Kidney (tissue), 14 donors: Measurements from ENCODE around the gene CADM4. TPM values are rescaled to one million over a fixed set of nuclear protein-coding genes. Genes with fewer than 3 reads are reported as not detected.
A peak's percentile ranks its signal among the peaks of the same experiment; 100 is the strongest.

ENCODE experiments used
- DNase-seq, 5 donors: peaks; one replicate each; pipeline ENCODE4 v3.0.0-alpha.2; 2013 to 2020
- FAIRE-seq: peaks from 2 replicates; lab custom pipeline; 2012; peaks lifted over from hg19 to GRCh38; lab: Jason Lieb, UNC
- H3K27ac ChIP-seq, 2 donors: one replicate each; pipeline ENCODE4 v1.7.0; 2013; ENCODE audit warnings: low read depth in 2 of 2, low read length in 2 of 2, inconsistent platforms in 1 of 2
- H3K27me3 ChIP-seq: one replicate; pipeline ENCODE4 v1.7.1; 2013; ENCODE audit warnings: low read length, inconsistent platforms; ENCODE audit not compliant: control insufficient read depth, insufficient read depth
- H3K36me3 ChIP-seq, 3 donors: one replicate each; pipeline versions ENCODE4 v1.7.0 to v1.7.1; 2013; ENCODE audit warnings: low read length in 3 of 3, control low read depth in 1 of 3, inconsistent platforms in 1 of 3; ENCODE audit not compliant: insufficient read depth in 3 of 3, control insufficient read depth in 2 of 3
- H3K4me1 ChIP-seq, 3 donors: one replicate each; pipeline versions ENCODE4 v1.7.0 to v1.7.1; 2013; ENCODE audit warnings: low read length in 3 of 3, inconsistent platforms in 1 of 3, low read depth in 1 of 3; ENCODE audit not compliant: control insufficient read depth in 2 of 3, insufficient read depth in 2 of 3
- H3K4me3 ChIP-seq, 3 donors: one replicate each; pipeline versions ENCODE4 v1.7.0 to v1.8.1; 2013; ENCODE audit warnings: low read length in 3 of 3, control low read depth in 1 of 3, inconsistent platforms in 1 of 3
- H3K9ac ChIP-seq, 3 donors: one replicate each; pipeline versions ENCODE4 v1.7.0 to v1.7.1; 2013; ENCODE audit warnings: low read length in 3 of 3, control low read depth in 1 of 3, inconsistent platforms in 1 of 3
- H3K9me3 ChIP-seq, 3 donors: one replicate each; pipeline versions ENCODE4 v1.7.0 to v1.7.1; 2013; ENCODE audit warnings: low read length in 3 of 3, control low read depth in 1 of 3, inconsistent platforms in 1 of 3; ENCODE audit not compliant: control insufficient read depth in 2 of 3, insufficient read depth in 1 of 3
- intact Hi-C: fragments of 100-400 bp; cut with DNase I; formaldehyde crosslinking; loops from one replicate; pipeline ENCODE4 v1.11.1; 2022
- polyA plus RNA-seq: library from polyadenylated mRNA; stranded (reverse); fragments of 350-450 nt; fragmentation: Illumina TruSeq; extraction: RNeasy Lipid Tissue Mini Kit (QIAGEN cat#74804); gene quantifications from one replicate; pipeline ENCODE4 v1.2.3, GENCODE V29; 2014; ENCODE audit warnings: low read depth, low replicate concordance; ENCODE audit not compliant: insufficient read depth
- total RNA-seq: library from RNA; stranded (reverse); fragmentation: NEBNext Ultra II Directional; extraction: Animal tissue kit (Norgen Biotek cat#: 25700); gene quantifications from one replicate; pipeline ENCODE4 v1.2.1, GENCODE V29; 2021
- TF ChIP-seq, protein P1 (sequence below): IDR thresholded peaks from 3 replicates; pipeline ENCODE4 v1.5.1; 2012; ENCODE audit warnings: mild to moderate bottlenecking, moderate library complexity, borderline replicate concordance; ENCODE audit not compliant: insufficient read depth; ENCODE audit errors: extremely low read depth
- donor health status: control.
- donor health status: control.
- donor health status: control.
- donor health status: control.
- donor health status: control.
- donor health status: DM: yes; HTN: yes; CAD: no.
- donor health status: Normal renal cell carcinoma (clear cell type).

The CADM4 gene
- total and polyA plus RNA-seq, 2 donors from 2014 or later, result 25.3 to 47.0 TPM

DNA sequence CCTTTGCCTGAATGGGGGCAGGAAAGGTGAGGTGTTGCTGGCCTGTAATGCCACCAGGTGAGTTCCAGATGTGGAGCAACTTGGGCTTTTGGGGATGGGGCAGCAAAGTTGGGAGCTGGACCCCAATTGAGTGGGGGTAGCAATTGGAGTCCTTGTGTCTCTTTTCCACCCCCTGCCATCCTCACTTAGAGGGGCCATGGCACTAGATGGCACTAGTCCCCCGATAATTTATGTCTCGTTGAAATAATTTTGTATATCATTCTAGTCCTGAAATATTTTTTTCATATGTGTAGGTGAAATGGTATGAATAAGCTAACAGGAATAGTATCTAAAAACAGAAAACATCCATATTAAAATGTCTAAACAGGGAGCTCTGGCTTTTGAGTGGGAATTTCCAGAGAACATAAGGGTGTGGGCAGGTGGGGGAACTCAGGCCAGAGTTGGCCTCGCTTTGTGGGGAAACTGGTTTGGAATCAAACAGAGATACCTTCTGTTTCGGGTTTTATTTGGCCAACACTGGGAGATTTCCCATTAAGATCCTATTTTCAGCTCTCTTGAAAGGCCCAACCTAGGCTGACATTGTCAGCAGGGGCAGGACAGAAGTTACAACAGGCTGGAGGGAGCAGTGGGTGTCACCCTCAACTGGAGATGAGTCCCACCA is 39.9 kb downstream of the CADM4 start:
- H3K4me3 ChIP-seq, result no peak overlapping the region
- no peaks in the 10 kb centered on the region for H3K9me3 ChIP-seq
- no peak for DNase-seq
- intact Hi-C loops, result no loop called here
- no peak overlapping the region for H3K27ac ChIP-seq
- H3K27me3 ChIP-seq, result no peaks in the 10 kb centered on the region
- peaks cover 2 to 4% (median 4%) of the 10 kb centered on the region in 3 donors for H3K36me3 ChIP-seq
- peaks cover 3 to 21% (median 17%) of the 10 kb centered on the region in 3 donors for H3K4me1 ChIP-seq
- FAIRE-seq, result no peak
- TF ChIP-seq, protein P1, sequence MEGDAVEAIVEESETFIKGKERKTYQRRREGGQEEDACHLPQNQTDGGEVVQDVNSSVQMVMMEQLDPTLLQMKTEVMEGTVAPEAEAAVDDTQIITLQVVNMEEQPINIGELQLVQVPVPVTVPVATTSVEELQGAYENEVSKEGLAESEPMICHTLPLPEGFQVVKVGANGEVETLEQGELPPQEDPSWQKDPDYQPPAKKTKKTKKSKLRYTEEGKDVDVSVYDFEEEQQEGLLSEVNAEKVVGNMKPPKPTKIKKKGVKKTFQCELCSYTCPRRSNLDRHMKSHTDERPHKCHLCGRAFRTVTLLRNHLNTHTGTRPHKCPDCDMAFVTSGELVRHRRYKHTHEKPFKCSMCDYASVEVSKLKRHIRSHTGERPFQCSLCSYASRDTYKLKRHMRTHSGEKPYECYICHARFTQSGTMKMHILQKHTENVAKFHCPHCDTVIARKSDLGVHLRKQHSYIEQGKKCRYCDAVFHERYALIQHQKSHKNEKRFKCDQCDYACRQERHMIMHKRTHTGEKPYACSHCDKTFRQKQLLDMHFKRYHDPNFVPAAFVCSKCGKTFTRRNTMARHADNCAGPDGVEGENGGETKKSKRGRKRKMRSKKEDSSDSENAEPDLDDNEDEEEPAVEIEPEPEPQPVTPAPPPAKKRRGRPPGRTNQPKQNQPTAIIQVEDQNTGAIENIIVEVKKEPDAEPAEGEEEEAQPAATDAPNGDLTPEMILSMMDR, result no peak
- H3K9ac ChIP-seq, result no peak overlapping the region

DNA sequence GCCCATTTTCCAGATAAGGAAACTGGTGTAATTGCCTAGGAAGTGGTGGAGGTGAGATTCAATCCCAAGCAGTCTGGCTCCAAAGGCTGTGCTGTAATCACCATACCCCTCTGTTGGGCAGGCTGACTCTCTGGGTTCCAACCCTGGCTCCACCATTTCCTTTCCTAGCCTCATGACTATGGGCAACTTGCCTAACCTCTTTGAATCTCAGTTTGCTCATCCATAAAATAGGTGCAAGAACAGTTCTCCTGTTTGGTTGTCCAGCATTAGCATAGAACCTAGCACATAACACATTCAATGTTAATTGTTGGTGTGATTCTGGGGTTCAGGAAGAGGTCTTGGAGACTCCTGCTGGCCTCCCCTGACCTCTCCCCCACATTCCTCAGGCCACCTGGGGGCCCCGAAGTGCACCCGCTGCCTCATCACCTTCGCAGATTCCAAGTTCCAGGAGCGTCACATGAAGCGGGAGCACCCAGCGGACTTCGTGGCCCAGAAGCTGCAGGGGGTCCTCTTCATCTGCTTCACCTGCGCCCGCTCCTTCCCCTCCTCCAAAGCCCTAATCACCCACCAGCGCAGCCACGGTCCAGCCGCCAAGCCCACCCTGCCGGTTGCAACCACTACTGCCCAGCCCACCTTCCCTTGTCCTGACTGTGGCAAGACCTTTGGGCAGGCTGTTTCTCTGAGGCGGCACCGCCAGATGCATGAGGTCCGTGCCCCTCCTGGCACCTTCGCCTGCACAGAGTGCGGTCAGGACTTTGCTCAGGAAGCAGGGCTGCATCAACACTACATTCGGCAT is 41.0 kb downstream of the CADM4 start:
- intact Hi-C loops, result no loop called here
- peaks cover 2 to 9% (median 4%) of the 10 kb centered on the region in 3 donors for H3K36me3 ChIP-seq
- H3K4me3 ChIP-seq, result peak overlapping the region in 1 of 3 donors; percentile 90
- H3K4me1 ChIP-seq, result peaks cover 3 to 28% (median 22%) of the 10 kb centered on the region in 3 donors
- H3K27ac ChIP-seq, result no peak overlapping the region
- no peak for FAIRE-seq
- H3K27me3 ChIP-seq, result no peaks in the 10 kb centered on the region
- no peaks in the 10 kb centered on the region for H3K9me3 ChIP-seq
- TF ChIP-seq, protein P1, result no peak
- no peak for DNase-seq
- H3K9ac ChIP-seq, result no peak overlapping the region

DNA sequence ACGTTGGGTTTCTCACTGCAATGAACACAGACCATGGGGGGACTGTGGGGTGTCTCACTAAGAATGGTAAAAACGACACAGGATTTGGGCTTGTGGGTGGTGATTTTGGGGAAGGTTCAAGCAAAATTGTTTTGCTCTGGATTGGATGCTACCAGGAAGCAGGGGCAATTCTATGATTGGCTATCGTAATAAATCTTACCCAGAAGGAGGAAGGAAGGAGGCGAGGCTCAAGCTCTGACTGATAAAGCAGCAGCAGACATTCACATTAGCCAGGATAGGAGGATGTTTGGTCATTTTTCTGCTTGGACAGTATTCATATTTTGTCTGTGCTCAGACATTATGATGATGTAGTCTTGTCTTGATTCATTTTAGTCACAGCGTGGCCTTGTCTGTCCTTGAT is 41.8 kb downstream of the CADM4 start:
- no peak for FAIRE-seq
- H3K36me3 ChIP-seq, result peaks cover 2 to 13% (median 4%) of the 10 kb centered on the region in 3 donors
- intact Hi-C loops, result no loop called here
- H3K4me3 ChIP-seq, result peak overlapping the region in 2 of 3 donors; percentile 90 to 95
- TF ChIP-seq, protein P1, result no peak
- no peaks in the 10 kb centered on the region for H3K9me3 ChIP-seq
- H3K27me3 ChIP-seq, result no peaks in the 10 kb centered on the region
- peak overlapping the region in 1 of 3 donors; percentile 87 for H3K9ac ChIP-seq
- H3K27ac ChIP-seq, result no peak overlapping the region
- DNase-seq, result no peak
- H3K4me1 ChIP-seq, result peaks cover 3 to 28% (median 23%) of the 10 kb centered on the region in 3 donors
